Stimulated activated CD8-positive, alpha-beta memory T cell treated with anti-CD3 and anti-CD28 coated beads, Interleukin-15, amount 100 ng/mL, for 48 hours (primary cell): ENCODE data around the gene TLE7.

Experiments used
- DNase-seq, 2 donors: peaks; one replicate each; pipeline ENCODE4 v3.0.0-alpha.2; 2020; ENCODE audit warnings: low read depth in 2 of 2

TLE7 gene

DNA sequence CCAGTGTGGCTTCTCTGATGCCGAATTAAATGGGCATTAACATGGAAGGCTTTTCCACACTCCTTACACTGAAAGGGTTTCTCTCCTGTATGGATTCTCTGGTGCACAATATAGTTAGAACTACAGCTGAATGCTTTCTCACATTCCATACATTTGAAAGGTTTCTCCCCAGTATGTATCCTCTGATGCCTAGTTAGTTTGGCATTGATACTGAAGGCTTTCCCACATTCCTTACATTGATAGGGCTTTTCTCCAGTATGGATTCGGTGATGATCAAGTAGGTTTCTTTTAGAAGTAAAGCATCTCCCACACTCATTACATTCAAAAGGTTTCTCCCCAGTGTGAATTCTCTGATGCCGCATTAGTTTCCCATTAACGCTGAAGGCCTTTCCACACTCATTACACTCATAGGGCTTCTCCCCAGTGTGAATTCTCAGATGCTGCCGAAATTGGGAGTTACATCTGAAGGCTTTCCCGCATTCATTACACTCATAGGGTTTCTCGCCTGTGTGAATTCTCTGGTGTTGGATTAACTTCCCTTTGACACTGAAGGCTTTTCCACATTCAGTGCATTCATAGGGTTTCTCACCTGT lies 6.5 kb upstream of the TLE7 start:
- DNase-seq: no peak

DNA sequence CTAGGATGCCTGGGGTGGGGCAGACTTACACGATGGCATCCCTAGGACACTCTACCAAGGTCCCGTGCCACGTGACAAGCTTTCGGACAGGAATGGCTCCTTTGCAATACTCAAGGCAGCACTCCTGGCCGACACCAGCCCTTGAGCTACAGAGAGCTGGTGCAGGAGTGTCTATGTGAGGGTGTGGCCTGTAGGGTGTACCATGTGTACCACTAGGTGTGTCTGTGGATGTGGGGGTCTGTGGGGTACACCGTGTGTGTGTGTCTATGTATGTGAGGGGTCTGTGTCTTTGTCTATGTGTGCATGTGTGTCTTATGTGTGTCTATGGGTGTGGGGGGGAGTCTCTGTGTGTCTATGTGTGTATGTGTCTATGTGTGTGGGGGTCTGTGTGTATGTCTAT lies 1.9 kb upstream of the TLE7 start:
- no peak for DNase-seq

DNA sequence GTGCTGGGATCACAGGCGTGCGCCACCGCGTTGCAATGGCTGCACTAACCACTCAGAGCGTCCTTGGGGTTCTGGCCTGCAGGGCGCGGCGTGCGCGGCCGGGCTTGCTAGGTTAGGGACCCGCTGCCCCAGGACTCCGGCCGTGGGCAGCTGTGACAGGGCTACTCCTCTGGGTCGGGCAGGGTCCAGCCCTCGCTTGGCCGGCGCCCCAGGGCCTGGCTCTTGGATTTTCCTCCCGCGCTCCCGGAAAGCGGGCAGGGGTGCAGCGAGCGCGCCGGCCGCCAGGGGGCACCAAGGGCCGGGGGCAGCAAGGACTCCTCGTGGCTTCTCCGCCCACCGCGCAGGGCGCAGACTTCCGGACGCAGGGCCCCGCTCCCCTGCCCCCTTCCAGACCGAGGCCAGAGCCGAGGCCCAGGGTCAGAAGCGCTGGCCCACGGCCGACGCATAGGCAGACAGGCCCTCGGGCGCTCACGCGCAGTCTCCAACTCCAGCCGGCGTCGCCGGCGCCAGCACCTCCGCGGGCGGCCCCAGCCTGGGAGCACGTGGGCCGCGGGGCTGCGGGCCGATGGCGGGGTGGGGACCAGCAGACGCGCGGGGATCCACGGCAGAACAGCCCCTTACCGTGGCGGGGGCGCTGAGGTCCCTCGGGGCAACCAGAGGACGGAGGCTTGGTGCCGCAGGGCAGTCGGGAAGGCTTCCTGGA lies 355 bp downstream of the TLE7 start:
- peak in 1 of 2 donors; percentile 14 for DNase-seq

DNA sequence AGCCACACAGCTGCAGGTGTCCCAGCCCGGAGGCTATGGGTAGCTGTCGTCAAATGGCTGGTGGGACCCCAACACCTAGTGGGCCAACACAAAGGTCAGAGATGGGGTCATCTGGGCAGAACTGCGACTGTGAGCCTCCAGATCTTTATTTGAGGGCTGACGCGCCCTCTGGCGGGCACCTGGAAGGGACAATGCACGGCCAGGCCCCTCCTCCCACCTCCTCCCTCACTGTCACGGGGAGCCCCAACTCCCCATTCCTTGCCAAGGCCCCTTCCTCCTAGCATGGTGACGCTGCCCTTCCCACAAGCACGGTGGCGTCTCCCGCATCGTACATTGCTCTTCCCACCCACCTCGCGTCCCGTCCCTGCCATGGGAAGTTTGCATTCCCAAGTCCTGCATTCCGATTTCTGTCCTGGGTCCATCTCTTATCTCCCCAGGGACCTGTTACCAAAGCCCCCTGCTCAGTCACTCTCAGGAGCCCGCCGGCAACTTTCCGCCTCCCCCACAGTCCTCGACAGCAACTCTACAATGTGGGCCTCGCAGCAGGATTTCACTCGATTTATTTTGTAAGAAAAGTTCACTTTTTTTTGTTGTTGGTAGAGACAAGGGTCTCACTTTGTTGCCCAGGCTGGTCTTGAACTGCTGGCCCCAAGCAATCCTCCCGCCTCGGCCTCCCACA lies 1.0 kb downstream of the TLE7 start:
- DNase-seq: no peak

GRCh38 chr16:71439523-71439922 lies 2.3 kb downstream of the TLE7 start:
- DNase-seq: no peak

DNA sequence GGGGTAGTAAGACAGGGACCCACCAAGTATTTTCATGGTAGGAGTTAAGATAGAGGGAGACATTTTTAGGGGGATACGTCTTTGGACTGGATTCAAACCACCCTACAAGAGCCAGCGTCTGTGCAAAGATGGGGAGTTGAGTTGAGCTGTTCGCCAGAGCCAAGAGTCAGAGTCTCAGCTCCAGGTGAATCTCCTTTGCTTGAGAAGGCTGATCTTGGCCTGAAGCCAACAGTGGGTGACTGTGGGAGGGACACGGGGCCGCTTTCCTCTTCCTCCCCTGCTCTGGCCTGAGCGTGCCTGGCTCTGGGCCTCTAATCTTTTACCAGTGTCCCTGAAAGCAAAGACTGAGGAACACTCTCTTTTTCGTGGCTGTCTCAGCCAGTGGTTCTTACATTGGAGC lies 5.4 kb downstream of the TLE7 start:
- DNase-seq: no peak

GRCh38 chr16:71432906-71433305 lies 8.9 kb downstream of the TLE7 start:
- DNase-seq: no peak

GRCh38 chr16:71431991-71432390 lies 9.9 kb downstream of the TLE7 start:
- no peak for DNase-seq

GRCh38 chr16:71431176-71431575 lies 10.7 kb downstream of the TLE7 start:
- DNase-seq: no peak

- DNase-seq: no peak
Observed at GRCh38 chr16:71430744-71431143, 11.1 kb downstream of the TLE7 start.

DNA sequence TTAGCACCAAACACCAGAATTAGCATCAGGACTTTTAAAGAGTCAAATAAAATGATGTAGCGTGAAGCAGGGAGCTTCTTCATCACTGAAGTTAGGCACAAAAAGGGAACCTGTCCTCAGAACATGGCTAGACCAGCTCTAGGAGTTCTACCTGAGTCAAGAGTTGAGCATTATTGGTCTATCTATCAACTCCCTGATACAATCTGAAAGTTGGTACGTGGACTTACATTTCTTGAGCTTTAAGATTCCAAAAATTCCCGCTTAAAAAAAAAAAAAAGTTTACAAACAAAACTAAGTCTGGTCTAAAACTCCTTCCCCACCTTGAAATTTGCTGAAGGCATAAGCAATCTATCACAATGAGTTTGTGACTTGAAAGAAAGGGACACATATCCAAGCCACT lies 12.3 kb downstream of the TLE7 start:
- no peak for DNase-seq

GRCh38 chr16:71428883-71429282 lies 13.0 kb downstream of the TLE7 start:
- no peak for DNase-seq

DNA sequence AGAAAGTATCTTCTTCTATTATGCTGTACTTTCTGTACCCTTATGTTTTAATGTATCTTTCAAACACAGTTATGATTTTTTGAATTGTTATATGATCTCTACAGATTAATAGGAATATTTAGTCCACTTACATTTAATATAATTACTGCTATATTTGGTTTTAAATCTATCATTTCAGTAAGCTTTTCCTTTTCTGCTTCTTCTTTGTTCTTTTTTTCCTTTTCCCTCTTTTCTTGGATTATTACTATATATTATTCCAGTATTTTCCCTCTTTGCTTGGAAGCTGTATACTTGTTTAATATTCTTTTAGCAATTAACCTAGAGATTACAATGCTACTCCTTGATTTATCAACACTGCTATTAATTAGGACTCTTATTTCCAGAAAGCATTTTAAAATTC lies 13.5 kb downstream of the TLE7 start:
- no peak for DNase-seq

GRCh38 chr16:71426880-71427615 lies 14.8 kb downstream of the TLE7 start:
- DNase-seq: no peak

- DNase-seq: peak; percentile 17 to 26
Observed at GRCh38 chr16:71426069-71426879, 15.6 kb downstream of the TLE7 start.

GRCh38 chr16:71425746-71426068 lies 16.1 kb downstream of the TLE7 start:
- DNase-seq: no peak

GRCh38 chr16:71424626-71425025 lies 17.2 kb downstream of the TLE7 start:
- no peak for DNase-seq

DNA sequence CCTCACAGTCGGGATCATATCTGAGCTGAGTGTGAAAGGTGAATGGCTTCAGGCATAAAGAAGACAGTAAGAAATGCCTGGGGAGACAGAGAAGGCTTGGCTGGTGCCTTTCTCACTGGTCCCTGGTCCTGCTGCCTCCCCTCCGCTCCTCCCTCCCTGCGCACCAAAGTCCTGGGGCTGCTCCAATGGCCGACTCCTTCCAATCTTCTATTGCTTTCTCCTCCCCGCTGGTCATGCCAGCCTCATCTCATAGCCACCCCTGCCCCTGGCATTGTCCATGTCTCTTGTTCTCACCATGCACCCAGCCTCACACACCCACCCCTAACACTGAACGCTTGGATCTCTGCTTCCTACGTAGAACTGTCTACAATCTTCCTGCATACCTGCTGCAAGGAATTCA lies 18.0 kb downstream of the TLE7 start:
- DNase-seq: no peak

- no peak for DNase-seq
Observed at GRCh38 chr16:71423016-71423415, 18.8 kb downstream of the TLE7 start.

DNA sequence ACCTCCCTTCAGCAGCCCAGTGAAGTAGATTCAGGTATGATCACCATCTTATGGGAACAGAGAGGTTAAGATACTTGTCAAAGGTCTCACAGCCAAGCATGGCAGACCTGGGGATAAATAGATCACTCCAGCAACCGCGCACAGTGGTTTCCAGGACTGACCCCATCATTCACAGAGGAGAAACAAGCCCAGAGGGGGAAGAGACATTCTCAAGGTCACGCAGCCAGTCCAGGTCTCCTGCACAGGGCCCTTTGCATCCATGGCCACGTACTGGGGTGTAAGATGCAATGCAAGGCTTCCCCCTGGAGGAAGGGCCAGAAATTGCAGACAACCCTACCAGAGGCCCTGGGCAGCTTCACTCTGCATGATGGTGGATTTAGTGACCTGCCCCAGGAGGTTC lies 19.9 kb downstream of the TLE7 start:
- DNase-seq: no peak

- no peak for DNase-seq
Observed at GRCh38 chr16:71414038-71414437, 27.8 kb downstream of the TLE7 start.

GRCh38 chr16:71413341-71413740 lies 28.5 kb downstream of the TLE7 start:
- DNase-seq: no peak
